ENCODE results near the gene NTN5.

The NTN5 gene

GRCh38 chr19:48654299-48655059 is 18.3 kb downstream of the NTN5 start:
- TF ChIP-seq FOXP2 (optimal IDR thresholded peaks at IDR 0.05; ENCODE audit: borderline replicate concordance, extremely low read depth, extremely low read length, insufficient read depth), result no peak
- TF ChIP-seq TAF1 (IDR thresholded peaks at IDR 0.05; ENCODE audit: borderline replicate concordance, insufficient read depth, low read length), result no peak
- TF ChIP-seq POLR2AphosphoS5 (IDR thresholded peaks at IDR 0.05; ENCODE audit: low read depth, low read length), result no peak
- TF ChIP-seq REST (IDR thresholded peaks at IDR 0.05; ENCODE audit: insufficient read depth in 1 of 2, low read depth in 2 of 2, low read length in 2 of 2), result no peak
- TF ChIP-seq SIN3A (IDR thresholded peaks at IDR 0.05; ENCODE audit: borderline replicate concordance, insufficient read depth, low read length), result no peak

GRCh38 chr19:48651683-48652048 is 21.2 kb downstream of the NTN5 start:
- no peak for TF ChIP-seq REST (IDR thresholded peaks at IDR 0.05; ENCODE audit: insufficient read depth in 1 of 2, low read depth in 2 of 2, low read length in 2 of 2)
- TF ChIP-seq TAF1 (IDR thresholded peaks at IDR 0.05; ENCODE audit: borderline replicate concordance, insufficient read depth, low read length), result no peak
- no peak for TF ChIP-seq SIN3A (IDR thresholded peaks at IDR 0.05; ENCODE audit: borderline replicate concordance, insufficient read depth, low read length)
- no peak for TF ChIP-seq FOXP2 (optimal IDR thresholded peaks at IDR 0.05; ENCODE audit: borderline replicate concordance, extremely low read depth, extremely low read length, insufficient read depth)
- no peak for TF ChIP-seq POLR2AphosphoS5 (IDR thresholded peaks at IDR 0.05; ENCODE audit: low read depth, low read length)

- TF ChIP-seq POLR2AphosphoS5 (IDR thresholded peaks at IDR 0.05; ENCODE audit: low read depth, low read length) (no peak), TAF1 (IDR thresholded peaks at IDR 0.05; ENCODE audit: borderline replicate concordance, insufficient read depth, low read length) (no peak), SIN3A (IDR thresholded peaks at IDR 0.05; ENCODE audit: borderline replicate concordance, insufficient read depth, low read length) (no peak), FOXP2 (optimal IDR thresholded peaks at IDR 0.05; ENCODE audit: borderline replicate concordance, extremely low read depth, extremely low read length, insufficient read depth) (no peak), REST (IDR thresholded peaks at IDR 0.05; ENCODE audit: insufficient read depth in 1 of 2, low read depth in 2 of 2, low read length in 2 of 2) (no peak)
Measured at GRCh38 chr19:48650974-48651682, 21.7 kb downstream of the NTN5 start.

GRCh38 chr19:48648134-48648533 is 24.7 kb downstream of the NTN5 start:
- TF ChIP-seq SIN3A (IDR thresholded peaks at IDR 0.05; ENCODE audit: borderline replicate concordance, insufficient read depth, low read length) (no peak), FOXP2 (optimal IDR thresholded peaks at IDR 0.05; ENCODE audit: borderline replicate concordance, extremely low read depth, extremely low read length, insufficient read depth) (no peak), TAF1 (IDR thresholded peaks at IDR 0.05; ENCODE audit: borderline replicate concordance, insufficient read depth, low read length) (no peak), POLR2AphosphoS5 (IDR thresholded peaks at IDR 0.05; ENCODE audit: low read depth, low read length) (no peak), REST (IDR thresholded peaks at IDR 0.05; ENCODE audit: insufficient read depth in 1 of 2, low read depth in 2 of 2, low read length in 2 of 2) (no peak)
